Nephron (organoid): Measurements from ENCODE around the gene MPHOSPH9.
A peak's percentile ranks its signal among the peaks of the same experiment; 100 is the strongest.

Experiments
- H3K27ac Mint-ChIP-seq, 3 experiments: 2 replicates each; pipeline ENCODE4 v1.8.0; 2020; ENCODE audit warnings: mixed read lengths in 3 of 3, mild to moderate bottlenecking in 2 of 3, moderate library complexity in 1 of 3
- H3K27me3 Mint-ChIP-seq: 2 replicates; pipeline ENCODE4 v1.8.0; 2021; ENCODE audit warnings: low read depth, mild to moderate bottlenecking, moderate library complexity, mixed read lengths
- H3K36me3 Mint-ChIP-seq: 2 replicates; pipeline ENCODE4 v1.8.0; 2020; ENCODE audit warnings: low read depth, mixed read lengths
- H3K4me1 Mint-ChIP-seq: 2 replicates; pipeline ENCODE4 v1.8.0; 2020; ENCODE audit warnings: mixed read lengths
- H3K4me3 Mint-ChIP-seq, 3 experiments: 2 replicates each; pipeline ENCODE4 v1.8.0; 2020; ENCODE audit warnings: mild to moderate bottlenecking in 3 of 3, mixed read lengths in 3 of 3, moderate library complexity in 2 of 3
- H3K9me3 Mint-ChIP-seq: 2 replicates; pipeline ENCODE4 v1.8.0; 2020; ENCODE audit warnings: mixed read lengths
- CTCF ChIP-seq, 3 experiments: fragments of 200-600 bp; sonication (generic); IDR thresholded peaks; one replicate each; pipeline ENCODE4 v1.5.0; 2021; ENCODE audit warnings: antibody characterized with exemption in 3 of 3; ENCODE audit not compliant: unreplicated experiment in 3 of 3

The MPHOSPH9 gene

GRCh38 chr12:123232807-123233504 lies at the start of gene MPHOSPH9, which contains the start of gene MTRFR:
Gene MPHOSPH9 (minus strand): TSS chr12:123233141. CDS start chr12:123230364, 2,777 bp downstream.
Gene MTRFR (plus strand): TSS chr12:123233436. CDS start chr12:123253675, 20,239 bp downstream.
- no peak for TF ChIP-seq CTCF (IDR thresholded peaks at IDR 0.05; ENCODE audit: unreplicated experiment in 3 of 3)
- H3K27me3 Mint-ChIP-seq: no peaks in the 10 kb centered on the region

GRCh38 chr12:123282111-123282510 lies 49.2 kb upstream of the MPHOSPH9 start:
- H3K27me3 Mint-ChIP-seq: peaks cover 3% of the 10 kb centered on the region
- H3K36me3 Mint-ChIP-seq: no peaks in the 10 kb centered on the region
- no peak for TF ChIP-seq CTCF (IDR thresholded peaks at IDR 0.05; ENCODE audit: unreplicated experiment in 3 of 3)
- no peak overlapping the region for H3K4me3 Mint-ChIP-seq
- H3K27ac Mint-ChIP-seq: no peak overlapping the region
- no peaks in the 10 kb centered on the region for H3K9me3 Mint-ChIP-seq
- no peaks in the 10 kb centered on the region for H3K4me1 Mint-ChIP-seq

More at GRCh38 chr12:123232807-123233504, at the start of gene MPHOSPH9, which contains the start of gene MTRFR:
- Mint-ChIP-seq H3K9me3 (no peaks in the 10 kb centered on the region), H3K4me3 (peak within 1 kb of the TSS; percentile 91 to 97 (median 95)), H3K27ac (peak within 1 kb of the TSS; percentile 84 to 95 (median 85)), H3K36me3 (peaks cover 4% of the 10 kb centered on the region), H3K4me1 (peaks cover 31% of the 10 kb centered on the region)

- H3K4me1 Mint-ChIP-seq: no peaks in the 10 kb centered on the region
- H3K36me3 Mint-ChIP-seq: no peaks in the 10 kb centered on the region
- no peaks in the 10 kb centered on the region for H3K9me3 Mint-ChIP-seq
- H3K27ac Mint-ChIP-seq: no peak overlapping the region
- no peak overlapping the region for H3K4me3 Mint-ChIP-seq
- TF ChIP-seq CTCF (IDR thresholded peaks at IDR 0.05; ENCODE audit: unreplicated experiment in 3 of 3): no peak
- peaks cover 3% of the 10 kb centered on the region for H3K27me3 Mint-ChIP-seq
These were observed 48.0 kb upstream of the MPHOSPH9 start for GRCh38 chr12:123280971-123281370.

GRCh38 chr12:123278101-123278627 lies 45.2 kb upstream of the MPHOSPH9 start:
- Mint-ChIP-seq H3K4me3 (peak overlapping the region in 1 of 3 experiments; percentile 21), H3K36me3 (no peaks in the 10 kb centered on the region), H3K27me3 (peaks cover 3% of the 10 kb centered on the region), H3K9me3 (no peaks in the 10 kb centered on the region), H3K27ac (no peak overlapping the region), H3K4me1 (peaks cover 3% of the 10 kb centered on the region)
- no peak for TF ChIP-seq CTCF (IDR thresholded peaks at IDR 0.05; ENCODE audit: unreplicated experiment in 3 of 3)

- H3K4me3 Mint-ChIP-seq: peak overlapping the region; percentile 83 to 90 (median 89)
- no peaks in the 10 kb centered on the region for H3K27me3 Mint-ChIP-seq
- peaks cover 27% of the 10 kb centered on the region for H3K4me1 Mint-ChIP-seq
- H3K9me3 Mint-ChIP-seq: no peaks in the 10 kb centered on the region
- no peaks in the 10 kb centered on the region for H3K36me3 Mint-ChIP-seq
- peak overlapping the region; percentile 92 to 98 (median 97) for H3K27ac Mint-ChIP-seq
- no peak for TF ChIP-seq CTCF (IDR thresholded peaks at IDR 0.05; ENCODE audit: unreplicated experiment in 3 of 3)
These were observed 40.2 kb upstream of the MPHOSPH9 start for GRCh38 chr12:123273166-123273565.
